Coronary artery (tissue), 2 donors: ENCODE results near the gene VPS8.

Experiments used
- DNase-seq: peaks from one replicate; pipeline ENCODE4 v3.0.0-alpha.2; 2017; ENCODE audit warnings: low spot score
- H3K27ac ChIP-seq, 2 donors: fragments of 200-600 bp; sonication (generic); one replicate each; pipeline ENCODE4 v1.5.1; 2016 to 2019
- H3K4me3 ChIP-seq: fragments of 200-600 bp; sonication (generic); 2 replicates; pipeline ENCODE4 v1.5.1; 2016; ENCODE audit warnings: mild to moderate bottlenecking, moderate library complexity
- TF ChIP-seq, protein P1 (sequence below): fragments of 200-600 bp; sonication (generic); IDR thresholded peaks from one replicate; pipeline ENCODE4 v1.5.1; 2019; ENCODE audit warnings: antibody characterized with exemption

Gene VPS8

DNA sequence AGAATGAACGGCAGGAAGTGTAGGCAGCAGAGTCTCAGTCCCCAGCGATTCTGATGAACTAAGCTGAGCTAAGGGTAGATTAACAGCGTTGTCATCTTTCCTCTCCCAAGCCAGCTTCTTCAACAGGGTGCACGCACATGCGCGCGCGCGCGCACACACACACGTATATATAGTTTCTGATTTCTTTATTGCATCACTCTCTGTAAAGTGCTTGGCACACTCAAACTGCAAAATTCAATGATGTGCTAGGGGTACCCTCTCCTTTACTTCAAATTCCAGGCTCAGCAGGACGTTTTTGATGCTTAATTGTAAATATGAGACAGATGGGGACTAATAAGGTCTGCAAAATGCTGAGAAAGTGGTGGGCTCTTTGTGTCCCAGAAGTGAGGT is 26.1 kb upstream of the VPS8 start:
- TF ChIP-seq, protein P1, sequence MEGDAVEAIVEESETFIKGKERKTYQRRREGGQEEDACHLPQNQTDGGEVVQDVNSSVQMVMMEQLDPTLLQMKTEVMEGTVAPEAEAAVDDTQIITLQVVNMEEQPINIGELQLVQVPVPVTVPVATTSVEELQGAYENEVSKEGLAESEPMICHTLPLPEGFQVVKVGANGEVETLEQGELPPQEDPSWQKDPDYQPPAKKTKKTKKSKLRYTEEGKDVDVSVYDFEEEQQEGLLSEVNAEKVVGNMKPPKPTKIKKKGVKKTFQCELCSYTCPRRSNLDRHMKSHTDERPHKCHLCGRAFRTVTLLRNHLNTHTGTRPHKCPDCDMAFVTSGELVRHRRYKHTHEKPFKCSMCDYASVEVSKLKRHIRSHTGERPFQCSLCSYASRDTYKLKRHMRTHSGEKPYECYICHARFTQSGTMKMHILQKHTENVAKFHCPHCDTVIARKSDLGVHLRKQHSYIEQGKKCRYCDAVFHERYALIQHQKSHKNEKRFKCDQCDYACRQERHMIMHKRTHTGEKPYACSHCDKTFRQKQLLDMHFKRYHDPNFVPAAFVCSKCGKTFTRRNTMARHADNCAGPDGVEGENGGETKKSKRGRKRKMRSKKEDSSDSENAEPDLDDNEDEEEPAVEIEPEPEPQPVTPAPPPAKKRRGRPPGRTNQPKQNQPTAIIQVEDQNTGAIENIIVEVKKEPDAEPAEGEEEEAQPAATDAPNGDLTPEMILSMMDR, result no peak
- DNase-seq, result no peak
- H3K4me3 ChIP-seq, result peak overlapping the region; percentile 31
- peak overlapping the region in 1 of 2 donors; percentile 77 for H3K27ac ChIP-seq

DNA sequence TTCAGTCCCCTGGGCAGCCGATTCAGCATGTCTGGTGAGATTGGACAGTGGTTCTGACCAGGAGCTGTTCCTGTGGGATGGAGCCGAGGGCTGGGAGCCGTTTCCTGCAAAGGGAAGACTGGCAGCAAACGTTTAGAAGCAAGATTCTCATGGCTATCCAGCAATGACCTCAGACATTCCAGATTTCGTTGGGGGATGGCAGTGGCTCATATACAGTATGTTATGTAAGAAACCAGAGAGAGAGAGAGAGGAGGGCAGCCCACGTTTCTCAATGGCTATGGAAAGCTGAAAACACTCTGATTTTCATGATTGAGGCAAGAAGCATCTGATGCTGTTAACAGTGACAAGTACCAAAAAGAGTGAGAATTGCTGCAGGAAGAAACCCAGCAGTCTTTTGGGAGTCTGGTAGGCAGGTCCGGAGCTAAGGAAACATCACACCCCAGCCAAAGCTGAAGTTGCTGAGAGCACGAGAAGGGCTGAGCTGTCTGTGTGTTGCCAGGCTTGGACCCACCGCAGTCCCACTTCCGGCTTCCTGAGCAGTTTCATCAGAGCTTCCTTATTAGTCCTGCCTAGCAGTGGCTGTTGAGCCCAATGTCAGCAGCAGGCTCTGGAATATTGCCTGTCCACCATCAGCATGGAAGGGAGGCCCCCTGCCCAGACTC is 25.6 kb upstream of the VPS8 start:
- peak; percentile 80 for DNase-seq
- Histone ChIP-seq H3K27ac (peak overlapping the region; percentile 74 to 77), H3K4me3 (peak overlapping the region; percentile 31)
- TF ChIP-seq, protein P1, result no peak

DNA sequence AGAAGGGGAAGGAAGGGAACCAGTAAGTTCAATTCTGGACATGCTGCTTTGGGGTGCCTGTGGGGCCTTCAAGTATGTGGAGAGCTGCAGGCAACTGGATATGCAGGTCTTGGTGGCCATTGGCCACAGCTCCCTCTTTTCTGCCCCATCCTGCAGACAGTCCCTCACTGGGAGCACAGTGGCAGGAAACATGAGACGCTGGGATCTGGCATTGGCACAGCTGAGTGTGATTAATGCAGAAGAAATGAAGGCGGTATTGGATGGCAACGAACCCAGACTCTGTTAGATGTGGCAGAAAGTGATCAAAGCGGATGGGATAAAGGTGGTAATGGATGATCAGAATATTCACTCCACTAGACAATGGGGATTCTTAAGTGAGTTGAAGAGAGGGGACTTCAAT is 23.2 kb upstream of the VPS8 start:
- Histone ChIP-seq H3K4me3 (no peak overlapping the region), H3K27ac (no peak overlapping the region)
- TF ChIP-seq, protein P1, result no peak
- DNase-seq, result no peak

DNA sequence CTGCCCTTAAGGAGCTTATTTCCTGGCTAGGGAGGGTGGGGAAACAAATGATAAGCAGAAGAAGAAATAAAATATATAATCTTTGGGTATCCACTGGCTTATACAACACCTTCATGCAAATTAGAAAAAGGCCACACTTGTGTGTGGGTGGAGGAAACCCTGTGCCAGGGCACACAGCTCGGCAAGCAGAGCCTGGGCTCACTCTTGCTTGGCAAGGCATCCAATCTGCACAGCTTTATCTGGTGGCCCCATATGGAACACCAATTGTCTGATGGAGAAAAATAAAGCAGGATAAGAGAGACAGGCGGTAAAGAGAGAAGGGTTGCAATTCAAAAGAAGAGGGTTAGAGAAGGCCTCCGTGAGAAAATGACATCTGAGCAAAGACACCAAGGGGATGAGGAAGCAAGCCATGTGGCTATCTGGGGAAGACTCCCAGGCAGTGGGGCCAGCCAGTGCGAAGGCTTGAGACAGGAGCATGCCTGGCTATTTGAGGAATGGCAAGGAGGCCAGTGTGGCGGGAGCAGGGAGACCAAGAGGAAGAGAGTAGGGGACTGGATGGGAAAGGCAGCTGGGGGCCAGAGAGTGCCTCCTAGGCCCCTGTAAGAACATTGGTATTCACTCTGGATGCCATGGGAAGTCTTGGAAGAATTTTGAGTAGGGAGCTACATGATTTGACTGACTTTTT is 22.5 kb upstream of the VPS8 start:
- no peak for DNase-seq
- no peak overlapping the region for H3K4me3 ChIP-seq
- H3K27ac ChIP-seq, result no peak overlapping the region
- TF ChIP-seq, protein P1, result no peak

DNA sequence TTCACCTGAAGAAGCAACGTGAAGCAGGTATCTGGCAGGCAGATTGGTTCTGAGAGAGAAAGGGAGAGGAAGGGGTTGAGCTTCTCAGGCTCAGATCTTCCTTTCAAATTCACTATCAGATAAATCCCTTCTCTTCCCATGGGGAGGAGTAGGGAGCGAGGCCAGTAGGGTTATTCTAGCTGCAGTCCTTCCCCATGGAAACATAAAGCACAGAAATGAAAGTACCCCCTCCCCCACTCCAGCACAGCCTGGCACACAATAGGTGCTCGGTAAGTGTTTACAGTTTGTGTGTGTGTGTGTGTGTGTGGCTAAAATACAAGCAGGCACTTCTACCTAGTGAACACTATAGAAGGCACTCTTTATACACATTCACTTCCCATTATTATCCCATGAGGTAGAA is 20.8 kb upstream of the VPS8 start:
- H3K4me3 ChIP-seq, result no peak overlapping the region
- H3K27ac ChIP-seq, result no peak overlapping the region
- TF ChIP-seq, protein P1, result no peak
- no peak for DNase-seq

DNA sequence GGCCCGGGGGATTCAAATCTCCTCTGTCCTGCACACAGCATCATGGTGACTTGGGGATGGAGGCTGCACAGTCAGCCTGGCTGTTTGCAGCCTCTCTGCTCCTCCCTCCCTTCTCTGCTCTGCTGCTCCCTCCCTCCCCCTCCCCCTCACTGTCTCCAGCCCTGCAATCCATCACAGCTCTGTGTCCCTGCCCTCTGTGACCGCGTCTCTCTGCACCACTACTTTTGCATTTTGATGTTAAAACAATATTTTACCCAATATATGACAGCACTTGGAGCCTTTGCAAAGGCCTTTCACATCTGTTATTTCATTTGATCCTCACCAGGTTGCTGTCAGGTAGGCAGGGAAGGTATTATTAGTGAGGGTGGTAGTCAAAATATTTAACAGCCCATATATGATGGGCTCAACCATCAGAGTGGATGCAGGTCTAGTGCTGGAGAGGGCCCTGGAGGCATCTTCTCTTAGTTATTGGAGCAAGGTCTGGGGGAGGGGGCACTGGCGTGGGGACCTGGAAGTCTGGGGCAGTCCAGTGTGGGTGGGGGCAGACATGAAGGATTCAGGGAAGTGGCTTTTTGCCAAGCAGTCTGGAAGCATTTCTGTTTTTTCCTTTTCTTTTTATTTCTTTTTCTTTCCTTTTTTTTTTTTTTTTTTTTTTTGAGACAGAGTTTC is 16.3 kb upstream of the VPS8 start:
- no peak overlapping the region for H3K4me3 ChIP-seq
- no peak overlapping the region for H3K27ac ChIP-seq
- no peak for DNase-seq
- TF ChIP-seq, protein P1, result no peak
